PC-9 (cell line): ENCODE data around the gene ANKRD6. TPM values are rescaled to one million over a fixed set of nuclear protein-coding genes. Genes with fewer than 3 reads are reported as not detected.

Source experiments
- BruUV-seq: library from RNA; stranded (reverse); fragments of 400-500 nt; replicated peaks from 2 replicates; lab custom pipeline; 2021; lab: Mats Ljungman, UMichigan
- CTCF ChIA-PET: fragments of 300-600 bp; sonication (Branson Sonifier 250); formaldehyde crosslinking; loops from one replicate; lab custom pipeline; 2022; ENCODE audit warnings: antibody characterized with exemption; lab: Charles Lee
- POLR2A ChIA-PET: fragments of 300-600 bp; sonication (Branson Sonifier 250); formaldehyde crosslinking; loops from one replicate; lab custom pipeline; 2022; ENCODE audit warnings: antibody characterized with exemption; ENCODE audit not compliant: unreplicated experiment; lab: Charles Lee
- DNase-seq, 2 experiments: peaks; one replicate each; pipeline versions ENCODE4 v3.0.0 to v3.0.0-alpha.2; 2015 to 2022; ENCODE audit warnings: mixed read lengths in 1 of 2
- H2AFZ ChIP-seq: fragments of 200-600 bp; sonication (generic); 2 replicates; pipeline ENCODE4 v1.8.1; 2017; ENCODE audit warnings: antibody characterized with exemption
- H3F3A ChIP-seq: fragments of 200-600 bp; sonication (generic); 2 replicates; pipeline ENCODE4 v1.8.1; 2017; ENCODE audit warnings: antibody characterized with exemption, mild to moderate bottlenecking, low read depth; ENCODE audit not compliant: insufficient read depth
- H3K27ac ChIP-seq: fragments of 200-600 bp; sonication (generic); 2 replicates; pipeline ENCODE4 v1.6.1; 2016; ENCODE audit warnings: mixed run types
- H3K27me3 ChIP-seq: fragments of 200-600 bp; sonication (generic); 2 replicates; pipeline ENCODE4 v1.6.1; 2016; ENCODE audit warnings: low read depth, mixed run types; ENCODE audit not compliant: insufficient read depth
- H3K36me3 ChIP-seq: fragments of 200-600 bp; sonication (generic); 2 replicates; pipeline ENCODE4 v1.6.1; 2016; ENCODE audit warnings: low read depth, mixed run types
- H3K4me1 ChIP-seq: fragments of 200-600 bp; sonication (generic); replicated peaks from 2 replicates; pipeline ENCODE4 v1.6.1; 2016; ENCODE audit warnings: mixed run types; ENCODE audit not compliant: insufficient read depth
- H3K4me2 ChIP-seq: fragments of 200-600 bp; sonication (generic); 2 replicates; pipeline ENCODE4 v1.6.1; 2017; ENCODE audit warnings: mixed run types
- H3K4me3 ChIP-seq: fragments of 200-600 bp; sonication (generic); 2 replicates; pipeline ENCODE4 v1.6.1; 2016; ENCODE audit warnings: mixed run types
- H3K79me2 ChIP-seq: fragments of 200-600 bp; sonication (generic); 2 replicates; pipeline ENCODE4 v1.6.1; 2017; ENCODE audit warnings: low read depth, mixed run types
- H3K9me2 ChIP-seq: fragments of 200-600 bp; sonication (generic); 2 replicates; pipeline ENCODE4 v1.8.1; 2017; ENCODE audit warnings: mild to moderate bottlenecking; ENCODE audit not compliant: insufficient read depth
- H3K9me3 ChIP-seq: fragments of 200-600 bp; sonication (generic); 2 replicates; pipeline ENCODE4 v1.8.1; 2016; ENCODE audit warnings: low read depth; ENCODE audit not compliant: insufficient read depth
- H4K20me1 ChIP-seq: fragments of 200-600 bp; sonication (generic); 2 replicates; pipeline ENCODE4 v1.8.1; 2017; ENCODE audit not compliant: insufficient read depth
- CTCF ChIP-seq: fragments of 200-600 bp; sonication (generic); conservative IDR thresholded peaks from 2 replicates; pipeline ENCODE4 v1.6.1; 2017; ENCODE audit warnings: mixed run types, antibody characterized with exemption, mild to moderate bottlenecking, moderate library complexity
- EZH2 ChIP-seq: fragments of 200-600 bp; sonication (generic); IDR thresholded peaks from 2 replicates; pipeline ENCODE4 v1.8.0; 2017; ENCODE audit warnings: antibody characterized with exemption, low read depth
- intact Hi-C: fragments of 100-400 bp; cut with micrococcal nuclease; formaldehyde crosslinking; loops from one replicate; pipeline ENCODE4 v1.10.0; 2022; ENCODE audit not compliant: unreplicated experiment
- total RNA-seq: library from RNA; stranded (reverse); gene quantifications from 2 replicates; pipeline ENCODE4 v1.2.3, GENCODE V29; 2021

The ANKRD6 gene
- total RNA-seq, 1 experiment from 2014 or later, result 1.8 TPM

- no peak overlapping the region for H2AFZ ChIP-seq
- H3K36me3 ChIP-seq, result no peaks in the 10 kb centered on the region
- intact Hi-C loops, result no loop called here
- no peaks in the 10 kb centered on the region for H3K4me1 ChIP-seq
- TF ChIP-seq EZH2 (no peak), CTCF (no peak)
- H3K4me2 ChIP-seq, result no peak overlapping the region
- no peaks in the 10 kb centered on the region for H3K9me3 ChIP-seq
- H3F3A ChIP-seq, result no peaks in the 10 kb centered on the region
- no peak overlapping the region for H3K4me3 ChIP-seq
- no peaks in the 10 kb centered on the region for H3K79me2 ChIP-seq
- CTCF ChIA-PET, result no interaction called here
- H3K27me3 ChIP-seq, result no peaks in the 10 kb centered on the region
- H3K27ac ChIP-seq, result no peak overlapping the region
- no peaks in the 10 kb centered on the region for H4K20me1 ChIP-seq
- no peaks in the 10 kb centered on the region for H3K9me2 ChIP-seq
- POLR2A ChIA-PET, result no interaction called here
- no TSS peak for BruUV-seq
- no peak for DNase-seq
Measured at GRCh38 chr6:89585154-89585553, 152.2 kb downstream of the ANKRD6 start.

GRCh38 chr6:89589297-89590025 lies 156.5 kb downstream of the ANKRD6 start:
- no TSS peak for BruUV-seq
- Histone ChIP-seq H3K36me3 (no peaks in the 10 kb centered on the region), H4K20me1 (no peaks in the 10 kb centered on the region), H3F3A (no peaks in the 10 kb centered on the region), H2AFZ (no peak overlapping the region), H3K4me1 (no peaks in the 10 kb centered on the region), H3K9me2 (no peaks in the 10 kb centered on the region), H3K9me3 (no peaks in the 10 kb centered on the region), H3K4me3 (no peak overlapping the region), H3K27me3 (no peaks in the 10 kb centered on the region), H3K79me2 (no peaks in the 10 kb centered on the region), H3K4me2 (no peak overlapping the region), H3K27ac (no peak overlapping the region)
- intact Hi-C loops, result no loop called here
- CTCF ChIA-PET, result no interaction called here
- no peak for DNase-seq
- no peak for TF ChIP-seq EZH2
- TF ChIP-seq CTCF, result no peak
- POLR2A ChIA-PET, result interaction anchor here (0.7 kb wide), 1 partner anchor 146 kb away, joined by 19 read pairs; no protein-coding TSS in a partner anchor

GRCh38 chr6:89590133-89590532 lies 157.2 kb downstream of the ANKRD6 start:
- Histone ChIP-seq H2AFZ (no peak overlapping the region), H3K79me2 (no peaks in the 10 kb centered on the region), H3K4me1 (no peaks in the 10 kb centered on the region), H4K20me1 (no peaks in the 10 kb centered on the region), H3K4me2 (no peak overlapping the region), H3K27me3 (no peaks in the 10 kb centered on the region), H3K4me3 (no peak overlapping the region), H3F3A (no peaks in the 10 kb centered on the region), H3K9me2 (no peaks in the 10 kb centered on the region), H3K9me3 (no peaks in the 10 kb centered on the region), H3K36me3 (no peaks in the 10 kb centered on the region), H3K27ac (no peak overlapping the region)
- ChIA-PET CTCF (no interaction called here), POLR2A (no interaction called here)
- DNase-seq, result no peak
- intact Hi-C loops, result no loop called here
- no TSS peak for BruUV-seq
- TF ChIP-seq EZH2 (no peak), CTCF (no peak)
